HG03135 (cell line): ENCODE results near the gene EPHA1.

Experiments used
- ATAC-seq: cut with Tn5 transposase; IDR thresholded peaks from one replicate; pipeline ENCODE4 v1.9.1; 2021; ENCODE audit warnings: mild to moderate bottlenecking, moderate library complexity; ENCODE audit not compliant: unreplicated experiment

Gene EPHA1

DNA sequence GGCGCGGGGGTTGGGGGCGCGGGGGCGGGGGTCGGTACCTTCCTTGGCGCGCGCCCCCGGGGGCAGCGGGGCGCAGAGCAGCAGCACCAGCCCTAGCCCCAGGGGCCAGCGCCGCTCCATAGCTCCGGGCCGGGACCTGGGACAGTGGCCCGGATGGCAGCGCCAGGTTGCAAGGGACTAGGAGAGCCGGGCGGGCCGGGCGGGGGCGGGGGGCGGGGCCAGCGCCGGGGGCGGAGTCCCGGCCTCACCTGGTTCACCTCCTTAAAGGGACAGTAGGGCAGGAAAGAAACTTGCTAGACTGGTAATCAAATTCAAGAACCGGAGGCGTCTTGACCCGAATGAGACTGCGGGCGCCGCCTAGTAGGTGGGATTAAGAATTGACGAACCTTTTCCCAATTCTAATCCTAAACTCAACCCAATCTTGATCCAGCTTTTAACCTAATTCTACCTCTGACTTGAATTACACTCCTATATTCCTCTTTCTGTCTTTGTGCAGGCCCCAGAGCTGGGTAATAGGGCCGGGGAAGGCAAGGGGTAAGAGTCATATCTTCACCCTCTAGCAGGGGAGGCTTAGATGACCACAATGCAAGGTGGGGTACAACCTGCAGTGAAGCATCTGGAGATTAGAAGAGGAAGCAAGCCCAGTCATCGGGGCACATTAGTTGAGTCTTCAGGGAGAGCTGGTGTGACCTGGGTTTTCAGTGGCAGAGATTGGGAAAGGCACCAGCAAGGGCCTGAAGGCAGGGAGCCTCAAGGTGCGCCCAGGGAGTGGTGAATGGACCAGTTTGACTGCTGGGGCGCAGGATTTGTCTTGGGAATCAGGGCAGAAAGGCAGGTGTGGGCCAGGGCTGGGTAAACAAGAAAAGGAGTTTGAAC, at the start of gene EPHA1:
EPHA1 (minus strand) TSS at position 171 of the 876 bp plus-strand sequence; CDS start at position 120, 51 bp downstream.
- ATAC-seq, result peak; percentile 54

DNA sequence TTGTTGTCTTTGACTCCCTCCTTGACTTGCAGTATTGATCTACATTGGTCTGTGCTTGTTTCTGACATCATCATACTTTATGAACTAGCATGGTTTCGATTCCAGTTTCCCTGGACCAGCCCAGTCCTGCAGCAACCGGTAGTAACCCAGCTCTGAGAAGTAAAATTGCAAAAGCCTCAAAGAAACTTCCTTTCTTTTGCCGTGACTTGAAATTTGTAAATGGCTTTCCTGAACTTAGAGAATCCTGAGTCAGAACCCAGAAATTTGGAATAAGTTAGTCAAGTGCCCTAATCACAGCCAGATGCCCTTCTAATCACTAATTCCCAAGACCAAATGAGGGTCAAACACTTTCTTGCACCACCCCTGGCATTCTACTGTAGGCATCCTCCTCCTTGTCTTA, 49.6 kb upstream of the EPHA1 start:
- ATAC-seq, result no peak

DNA sequence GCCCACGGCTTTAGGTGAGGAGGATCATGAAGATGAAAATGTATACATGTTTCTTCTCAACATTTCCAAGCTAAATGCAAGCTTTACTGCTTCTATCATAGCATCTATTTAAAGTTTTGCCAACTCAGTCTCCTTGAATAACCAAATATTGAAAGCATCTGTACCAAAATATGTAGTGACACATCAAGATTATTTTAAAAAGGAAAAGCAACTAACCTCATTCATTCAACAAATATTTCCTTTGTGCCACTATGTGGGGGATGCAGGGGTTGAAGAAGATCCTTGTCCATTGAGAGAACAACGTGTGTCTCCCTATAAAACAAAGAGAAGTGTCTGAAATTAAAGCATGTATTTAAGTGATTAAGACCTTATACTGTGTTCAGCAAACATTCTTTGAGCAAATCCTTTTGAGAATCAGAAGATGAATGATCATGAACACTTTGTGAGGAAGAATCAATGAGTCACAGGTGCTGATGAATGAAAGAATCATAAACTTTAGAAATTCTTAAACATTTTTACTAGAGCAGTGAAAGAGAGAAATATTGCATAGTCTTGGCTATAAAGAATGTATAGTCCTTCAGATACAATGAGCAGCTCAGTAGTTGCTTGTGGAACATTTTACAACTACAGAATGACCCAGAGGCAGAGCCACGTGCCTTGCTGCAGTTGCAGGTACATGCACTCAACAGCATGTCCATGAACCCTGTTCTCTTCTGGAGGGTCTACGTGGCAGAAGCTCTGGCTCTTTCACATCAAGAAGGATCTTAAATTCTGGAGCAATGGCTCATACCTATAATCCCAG, 48.5 kb upstream of the EPHA1 start:
- ATAC-seq, result no peak

DNA sequence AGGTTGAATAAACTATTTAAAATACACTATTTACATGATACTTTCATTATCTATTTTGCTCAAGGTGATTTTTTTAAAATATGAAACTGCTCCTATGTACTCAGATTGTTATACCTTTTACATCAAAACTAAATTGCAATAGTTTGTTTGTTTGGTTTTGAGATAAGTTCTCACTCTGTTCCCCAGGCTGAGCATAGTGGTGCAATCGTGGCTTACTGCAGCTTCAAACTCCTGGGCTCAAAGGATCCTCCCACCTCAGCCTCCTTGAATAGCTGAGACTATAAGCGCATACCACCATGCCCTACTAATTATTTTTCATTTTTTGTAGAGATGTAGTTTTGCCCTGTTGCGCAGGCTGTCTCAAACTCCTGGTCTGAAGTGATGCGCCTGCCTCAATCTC, 47.3 kb upstream of the EPHA1 start:
- ATAC-seq, result no peak

DNA sequence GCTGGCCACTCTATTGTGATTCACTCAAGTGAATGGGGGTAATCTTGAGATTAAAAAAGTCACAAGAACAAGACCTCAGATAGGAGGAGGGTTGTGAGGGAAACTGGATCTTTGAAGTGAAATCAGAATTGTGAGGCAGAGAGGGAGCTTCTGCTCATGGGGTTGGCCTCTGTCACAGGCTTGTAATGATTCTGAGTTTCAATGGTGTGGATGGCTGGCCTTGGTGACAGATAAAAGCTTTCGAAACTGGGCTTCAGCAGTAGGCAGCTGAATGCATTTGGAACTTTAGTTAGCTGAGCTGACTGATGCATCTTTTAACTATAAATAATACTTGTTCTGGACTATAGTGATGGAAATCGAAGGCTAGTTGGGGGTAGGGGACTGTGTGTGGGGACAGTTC, 46.8 kb upstream of the EPHA1 start:
- no peak for ATAC-seq

DNA sequence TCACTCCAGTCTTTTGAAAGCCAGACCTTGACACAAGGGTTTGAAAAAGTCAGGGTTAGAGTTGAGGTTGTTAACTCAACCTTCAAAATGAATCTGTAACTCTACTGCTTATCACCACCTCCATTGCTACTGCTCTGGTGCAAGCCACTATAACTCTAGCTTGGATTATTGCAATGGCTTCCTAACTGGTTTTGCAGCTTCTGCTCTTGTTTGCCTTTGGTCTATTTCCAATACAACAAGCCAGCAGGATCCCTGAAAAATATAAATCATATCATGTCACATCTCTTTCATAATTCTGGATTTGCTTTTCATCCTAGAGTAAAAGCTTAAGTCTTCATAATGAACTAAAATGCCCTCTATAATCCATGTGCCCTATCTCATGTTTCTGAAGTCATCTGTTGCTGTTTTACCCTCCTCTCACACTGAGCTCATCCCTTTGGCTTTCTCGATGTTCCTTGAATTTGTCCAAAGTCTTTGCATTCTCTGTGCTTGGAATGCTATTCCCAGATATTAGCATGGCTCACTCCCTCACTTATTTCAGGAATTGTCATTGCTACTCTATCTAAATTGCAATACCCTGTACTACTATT, 45.5 kb upstream of the EPHA1 start:
- no peak for ATAC-seq

DNA sequence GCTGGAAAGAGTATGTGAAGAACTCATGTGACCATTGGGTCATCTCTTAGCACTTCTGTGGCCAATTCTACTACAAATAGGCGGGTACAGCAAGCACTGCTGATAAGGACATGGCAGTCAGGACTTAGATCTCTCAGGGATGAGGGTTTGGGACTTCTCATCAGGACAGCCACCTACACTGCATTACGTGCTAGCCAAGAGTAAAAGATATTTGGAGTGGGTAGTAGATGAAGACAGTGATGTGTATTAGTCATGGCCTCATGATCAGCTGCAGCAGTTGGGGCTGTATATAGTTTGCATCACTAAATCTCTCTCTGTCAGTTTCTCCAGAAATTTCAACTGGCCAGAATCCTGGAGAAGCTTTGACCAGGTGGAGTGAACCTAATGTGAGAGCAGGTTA, 43.8 kb upstream of the EPHA1 start:
- ATAC-seq, result no peak

DNA sequence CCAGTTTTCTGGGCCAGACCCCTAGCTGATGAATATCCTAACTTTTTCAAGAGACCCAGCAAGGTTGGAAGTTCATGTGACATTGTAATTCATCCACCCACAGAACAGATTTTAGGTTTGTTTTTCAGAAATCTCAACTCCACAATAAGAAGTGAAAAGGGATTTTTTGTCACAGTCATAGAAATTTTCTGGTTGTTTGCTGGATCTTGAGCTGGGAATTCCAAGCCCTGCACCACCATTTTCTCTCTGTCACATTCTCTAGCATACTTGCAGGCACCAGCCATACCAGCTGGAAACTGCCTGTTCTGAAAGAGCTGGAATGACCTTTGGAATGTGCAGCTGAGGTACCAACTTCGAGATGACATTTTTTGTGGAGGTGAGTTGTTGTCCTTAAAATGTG, 43.1 kb upstream of the EPHA1 start:
- no peak for ATAC-seq

DNA sequence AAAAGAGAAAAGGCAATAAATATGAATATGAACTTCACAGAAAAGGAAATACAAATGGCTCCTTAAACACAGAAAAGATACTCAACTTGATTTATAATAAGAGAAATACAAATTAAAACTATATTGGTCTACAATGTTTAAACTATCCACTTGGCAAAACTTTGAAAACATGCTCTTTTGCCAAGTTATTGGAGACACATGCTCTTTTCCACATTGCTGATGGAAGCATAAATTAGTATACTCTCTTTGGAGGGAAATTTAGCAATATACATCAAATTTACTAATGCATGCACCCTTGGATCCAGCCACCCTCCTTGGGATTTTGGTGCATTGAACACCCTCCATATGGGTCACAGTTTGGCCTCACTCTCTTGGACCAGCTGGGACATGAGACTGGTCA, 42.5 kb upstream of the EPHA1 start:
- no peak for ATAC-seq

DNA sequence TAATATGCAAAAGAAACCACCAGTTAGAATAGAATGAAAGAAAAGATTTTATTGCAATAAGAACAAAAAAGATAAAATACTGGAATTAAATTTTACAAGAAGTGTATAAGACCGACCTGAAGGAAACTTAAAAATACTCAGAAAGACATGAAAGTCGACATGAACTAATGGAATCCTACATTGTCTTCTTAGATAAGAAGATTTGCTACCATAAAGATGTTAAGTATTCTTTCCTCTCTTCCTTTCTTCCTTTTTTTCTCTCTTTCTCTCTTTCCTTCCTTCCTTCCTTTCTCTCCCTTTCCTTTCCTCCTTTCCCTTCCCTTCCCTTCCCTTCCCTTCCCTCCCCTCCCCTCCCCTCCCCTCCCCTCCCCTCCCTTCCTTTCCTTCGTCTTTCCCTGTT, 41.1 kb upstream of the EPHA1 start:
- no peak for ATAC-seq

DNA sequence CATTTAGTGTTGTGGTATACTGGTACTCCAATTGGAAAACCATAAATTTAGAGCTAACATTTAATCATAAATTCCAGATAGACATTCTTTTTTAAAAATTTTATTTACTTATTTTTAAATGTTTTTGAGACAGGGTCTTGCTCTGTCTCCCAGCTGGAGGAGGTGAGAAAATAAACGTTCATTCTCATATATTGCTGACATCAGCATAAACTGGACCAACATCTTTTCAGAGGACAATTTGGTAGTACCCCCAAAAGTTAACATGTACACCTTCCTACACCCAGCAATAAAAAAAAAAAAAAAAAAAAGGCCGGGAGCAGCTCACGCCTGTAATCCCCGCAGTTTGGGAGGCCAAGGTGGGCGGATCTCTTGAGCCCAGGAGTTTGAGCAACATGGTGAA, 39.8 kb upstream of the EPHA1 start:
- no peak for ATAC-seq

DNA sequence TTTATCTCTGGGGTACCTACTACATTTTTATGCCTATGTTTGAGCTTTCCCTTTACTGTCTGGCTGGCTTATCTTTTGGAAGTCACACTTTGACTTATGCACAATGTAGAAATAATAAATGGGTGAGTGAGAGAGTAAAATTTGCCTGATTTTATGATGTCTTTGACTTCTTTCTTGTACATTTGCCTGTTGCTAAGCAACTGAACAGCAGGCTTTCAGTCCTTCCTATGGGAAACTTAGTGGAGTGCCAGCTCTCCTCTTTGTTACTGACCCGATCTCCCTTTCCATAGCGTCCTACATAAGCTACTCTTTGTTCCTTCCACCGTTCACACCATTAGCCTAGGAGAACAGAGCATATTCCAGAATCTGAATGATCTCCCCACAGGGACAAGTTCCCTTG, 38.8 kb upstream of the EPHA1 start:
- no peak for ATAC-seq

DNA sequence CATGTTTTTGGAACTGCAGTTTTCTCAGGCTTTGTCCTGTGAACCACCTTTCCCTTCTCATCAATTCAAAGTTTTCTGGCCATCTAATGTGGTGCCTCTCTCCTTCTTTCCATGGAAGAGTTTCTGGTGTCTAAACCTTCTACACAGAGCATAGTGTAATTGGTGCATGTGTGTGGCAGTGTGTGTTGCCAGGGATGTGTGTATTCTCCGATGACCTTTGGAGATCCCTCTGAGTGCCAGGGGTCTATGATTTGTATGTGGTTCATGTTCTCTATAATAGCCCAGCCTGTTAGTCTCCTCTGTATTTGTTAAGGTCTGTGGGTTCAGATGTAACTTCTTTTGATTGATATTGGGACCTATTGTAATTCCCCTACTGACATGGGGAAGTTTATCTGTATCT, 36.1 kb upstream of the EPHA1 start:
- no peak for ATAC-seq

DNA sequence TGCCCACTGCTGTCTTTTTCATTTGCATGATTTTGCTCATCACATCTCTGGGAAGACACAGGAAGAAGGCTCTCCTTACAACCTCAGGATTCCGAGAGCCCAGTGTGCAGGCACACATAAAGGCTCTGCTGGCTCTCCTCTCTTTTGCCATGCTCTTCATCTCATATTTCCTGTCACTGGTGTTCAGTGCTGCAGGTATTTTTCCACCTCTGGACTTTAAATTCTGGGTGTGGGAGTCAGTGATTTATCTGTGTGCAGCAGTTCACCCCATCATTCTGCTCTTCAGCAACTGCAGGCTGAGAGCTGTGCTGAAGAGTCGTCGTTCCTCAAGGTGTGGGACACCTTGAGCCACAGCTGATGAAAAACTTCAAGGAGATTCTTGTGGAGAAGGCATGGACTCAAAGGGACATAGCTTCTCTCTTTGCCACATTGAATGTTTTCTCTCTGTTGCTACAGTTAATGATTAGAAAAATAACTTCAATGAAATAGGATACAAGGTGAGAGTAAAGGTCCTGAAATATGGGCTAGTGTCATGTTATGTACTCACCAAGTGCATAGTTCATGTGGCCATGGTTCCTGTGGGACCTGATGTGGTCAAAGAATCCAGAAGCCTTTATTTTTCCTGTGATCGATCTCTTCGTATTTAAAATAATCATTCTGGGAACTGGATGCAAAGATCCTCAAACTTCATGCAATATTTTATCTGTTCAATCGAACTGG, 35.6 kb upstream of the EPHA1 start:
- ATAC-seq, result no peak

DNA sequence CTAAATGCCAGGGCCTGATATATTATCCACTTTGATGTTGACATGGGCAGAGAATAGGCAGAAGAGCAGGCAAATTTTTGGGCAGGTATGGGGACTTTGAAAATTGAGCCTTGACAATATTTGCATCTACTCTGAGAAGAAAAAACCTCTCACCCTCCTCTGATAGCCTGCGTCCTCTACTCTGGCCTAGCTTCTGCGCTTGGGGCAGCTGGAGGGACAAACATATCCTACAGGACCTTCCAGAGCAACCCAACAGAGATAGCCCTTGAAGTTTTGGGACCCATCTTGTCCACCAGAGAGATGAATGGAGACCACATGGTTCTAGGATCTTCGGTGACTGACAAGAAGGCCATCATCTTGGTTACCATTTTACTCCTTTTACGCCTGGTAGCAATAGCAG, 34.5 kb upstream of the EPHA1 start, which contains the start of gene TAS2R60:
TAS2R60 (plus strand) TSS at position 301 of the 400 bp plus-strand sequence; CDS start at position 301, 0 bp downstream.
- ATAC-seq, result no peak

DNA sequence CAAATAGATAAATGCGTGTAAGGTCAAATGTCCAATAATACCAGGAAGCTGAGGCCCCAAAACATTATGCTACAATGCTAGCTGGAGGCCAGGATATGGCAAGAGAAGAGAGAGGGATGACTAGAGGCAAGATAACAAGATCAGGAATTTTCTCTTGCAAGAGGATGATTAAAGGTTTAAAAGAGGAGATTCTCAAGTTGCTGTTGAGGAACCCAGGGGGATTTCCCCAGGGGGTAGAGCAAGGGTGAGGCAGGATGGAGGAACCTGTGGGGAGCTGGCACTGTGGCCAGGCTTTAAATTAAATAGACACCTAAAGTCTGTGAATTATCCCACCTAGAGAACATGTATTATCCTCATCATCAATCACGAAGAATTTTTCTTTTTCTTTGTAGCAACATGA, 31.2 kb upstream of the EPHA1 start:
- ATAC-seq, result no peak

DNA sequence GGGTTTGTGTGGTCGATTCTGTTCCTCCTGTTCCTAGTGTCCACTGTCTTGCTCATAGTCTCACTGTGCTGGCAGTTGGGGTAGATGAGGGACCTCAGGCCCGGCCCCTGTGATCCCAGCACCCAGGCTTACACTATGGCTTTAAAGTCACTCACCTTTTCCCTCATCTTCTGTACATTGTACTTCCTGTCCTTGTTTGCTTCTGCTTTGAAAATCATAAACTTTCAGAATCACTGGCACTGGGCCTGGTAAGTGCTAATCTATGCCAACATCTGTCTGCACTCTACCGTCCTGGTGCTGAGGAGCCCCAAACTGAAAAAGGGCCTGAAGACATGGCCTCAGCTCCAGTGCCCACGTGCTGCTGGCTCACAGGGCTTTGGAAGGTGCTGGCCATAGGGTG, 28.9 kb upstream of the EPHA1 start:
- ATAC-seq, result peak; percentile 25

DNA sequence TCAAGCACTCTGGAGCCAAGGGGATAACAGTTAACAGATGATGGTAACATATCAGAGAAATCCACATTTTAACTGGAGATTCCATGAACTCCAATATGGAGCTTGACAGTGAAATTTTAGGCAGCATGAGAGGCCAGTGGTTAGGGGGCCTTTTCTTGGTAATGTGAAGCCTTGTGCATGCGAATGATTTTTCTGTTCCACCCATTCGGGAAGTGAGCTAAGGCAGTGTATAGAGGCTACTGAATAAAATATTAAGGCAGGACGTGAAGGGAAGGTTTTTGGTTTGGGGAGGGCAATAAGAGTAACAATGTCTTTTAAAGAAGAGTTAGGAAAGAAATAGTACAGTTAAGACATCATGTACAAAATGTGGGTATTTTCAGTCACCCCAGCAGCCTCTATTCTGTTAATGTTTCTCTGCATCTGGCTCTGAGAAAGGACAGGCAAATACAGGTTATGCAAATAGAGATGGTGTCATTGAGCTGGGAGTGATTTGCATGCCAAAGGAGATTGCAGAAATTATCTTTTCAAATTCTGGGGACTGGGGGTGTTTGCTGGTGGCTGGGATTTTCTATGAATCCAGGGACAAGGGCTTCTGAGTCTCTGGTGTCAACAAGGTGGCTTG, 27.8 kb upstream of the EPHA1 start:
- peak; percentile 97 for ATAC-seq

DNA sequence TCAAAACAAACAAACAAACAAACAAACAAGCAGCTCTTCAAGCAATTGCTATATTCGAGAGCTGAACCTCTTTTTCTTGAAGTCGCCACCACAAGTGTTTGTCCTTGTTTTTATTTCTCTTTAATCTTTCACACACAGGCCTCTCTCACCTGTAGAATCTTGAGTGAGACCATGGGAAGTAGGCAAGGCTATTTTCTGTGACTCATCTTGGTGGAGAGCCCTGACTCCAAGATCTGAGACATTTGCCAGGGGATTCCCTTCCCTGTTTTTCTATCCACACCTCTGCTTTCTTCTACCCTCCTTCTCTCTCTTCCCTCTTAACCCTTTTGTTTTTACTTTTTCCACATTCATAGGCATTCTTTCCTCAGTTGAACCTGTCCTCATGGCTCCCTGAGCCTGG, 26.6 kb upstream of the EPHA1 start:
- ATAC-seq, result no peak

DNA sequence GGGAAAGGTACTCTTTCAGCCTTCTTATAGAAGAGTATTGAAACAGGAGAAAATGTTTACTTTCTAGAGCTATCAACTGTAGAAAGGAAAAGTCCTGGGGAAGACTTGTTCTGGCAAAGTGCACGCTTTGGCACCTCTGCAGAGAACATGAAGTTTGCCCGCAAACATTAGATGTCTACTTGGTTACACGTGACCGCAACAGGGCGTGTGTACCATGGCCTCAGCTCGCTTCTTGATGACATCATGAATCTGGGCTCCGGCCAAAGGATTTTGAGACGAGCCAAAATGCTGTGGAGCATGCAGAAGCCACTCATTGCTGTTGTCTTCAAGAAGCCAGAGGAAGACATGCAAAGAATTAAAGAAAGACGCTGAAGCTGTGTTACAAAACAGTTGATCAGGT, 26.0 kb upstream of the EPHA1 start:
- ATAC-seq, result no peak

DNA sequence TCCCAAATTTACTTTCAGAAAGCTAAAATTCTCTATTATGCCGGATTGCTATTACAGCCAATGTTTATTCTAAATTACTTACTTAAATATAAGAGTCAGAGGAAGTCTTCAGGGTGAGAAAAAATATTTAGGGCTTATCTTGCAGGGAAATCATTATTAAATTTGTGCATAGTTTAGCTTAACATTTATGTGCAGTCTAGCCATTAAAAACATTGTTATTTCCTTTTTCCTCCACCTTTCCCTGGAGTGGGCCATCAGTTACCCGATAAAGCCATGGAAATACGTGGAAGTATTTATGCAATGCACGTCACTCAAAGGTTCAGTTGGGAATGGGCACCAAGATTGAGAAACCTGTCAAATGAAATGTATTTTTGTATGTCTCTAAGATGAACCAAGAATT, 25.1 kb upstream of the EPHA1 start:
- ATAC-seq, result no peak
